ENCODE data around the gene GJB1.
A peak's percentile ranks its signal among the peaks of the same experiment; 100 is the strongest.

The GJB1 gene

DNA sequence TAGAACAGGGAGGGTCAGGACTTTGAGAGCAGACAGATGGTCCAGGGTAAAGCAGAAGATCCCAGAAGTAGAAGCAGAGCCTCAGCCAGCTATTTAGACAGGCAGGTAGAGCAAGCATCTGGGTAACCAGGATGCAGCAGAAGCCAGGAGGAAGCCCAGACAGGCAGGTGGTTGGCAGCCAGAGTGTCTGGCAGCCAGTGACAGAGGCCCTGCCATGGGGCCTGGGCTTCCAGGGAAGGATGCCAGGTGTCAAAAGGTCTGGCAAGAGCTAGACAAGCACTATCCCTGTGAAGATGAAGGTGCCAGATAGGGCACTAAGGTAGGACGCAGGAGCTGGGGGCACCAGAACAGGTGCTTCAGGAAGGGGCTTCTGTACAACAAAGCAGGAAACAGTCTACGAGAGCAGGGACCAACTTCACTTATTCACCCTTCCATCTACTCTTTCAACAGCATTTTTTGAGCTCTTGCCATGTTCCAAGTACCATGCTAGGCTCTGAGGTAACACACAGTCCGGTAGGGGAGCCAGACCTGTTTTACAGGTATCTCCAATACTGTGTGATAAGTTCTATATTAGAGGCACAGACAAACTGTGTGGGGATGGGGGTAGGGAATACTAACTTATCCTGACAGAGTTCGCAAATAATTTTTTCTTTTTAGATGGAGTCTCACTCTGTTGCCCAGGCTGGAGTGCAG is 38.1 kb upstream of the GJB1 start:
- no peak for DNase-seq (ENCODE audit: low read depth)
- no peak for TF ChIP-seq MYC (IDR thresholded peaks at IDR 0.05; ENCODE audit: low read depth, low read length)
- no peak for TF ChIP-seq POLR2A (IDR thresholded peaks at IDR 0.05; ENCODE audit: extremely low read depth, insufficient read length)
- TF ChIP-seq, protein P1, sequence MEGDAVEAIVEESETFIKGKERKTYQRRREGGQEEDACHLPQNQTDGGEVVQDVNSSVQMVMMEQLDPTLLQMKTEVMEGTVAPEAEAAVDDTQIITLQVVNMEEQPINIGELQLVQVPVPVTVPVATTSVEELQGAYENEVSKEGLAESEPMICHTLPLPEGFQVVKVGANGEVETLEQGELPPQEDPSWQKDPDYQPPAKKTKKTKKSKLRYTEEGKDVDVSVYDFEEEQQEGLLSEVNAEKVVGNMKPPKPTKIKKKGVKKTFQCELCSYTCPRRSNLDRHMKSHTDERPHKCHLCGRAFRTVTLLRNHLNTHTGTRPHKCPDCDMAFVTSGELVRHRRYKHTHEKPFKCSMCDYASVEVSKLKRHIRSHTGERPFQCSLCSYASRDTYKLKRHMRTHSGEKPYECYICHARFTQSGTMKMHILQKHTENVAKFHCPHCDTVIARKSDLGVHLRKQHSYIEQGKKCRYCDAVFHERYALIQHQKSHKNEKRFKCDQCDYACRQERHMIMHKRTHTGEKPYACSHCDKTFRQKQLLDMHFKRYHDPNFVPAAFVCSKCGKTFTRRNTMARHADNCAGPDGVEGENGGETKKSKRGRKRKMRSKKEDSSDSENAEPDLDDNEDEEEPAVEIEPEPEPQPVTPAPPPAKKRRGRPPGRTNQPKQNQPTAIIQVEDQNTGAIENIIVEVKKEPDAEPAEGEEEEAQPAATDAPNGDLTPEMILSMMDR (IDR thresholded peaks at IDR 0.05; ENCODE audit: low read depth, low read length) = no peak
- TF ChIP-seq, protein P2, sequence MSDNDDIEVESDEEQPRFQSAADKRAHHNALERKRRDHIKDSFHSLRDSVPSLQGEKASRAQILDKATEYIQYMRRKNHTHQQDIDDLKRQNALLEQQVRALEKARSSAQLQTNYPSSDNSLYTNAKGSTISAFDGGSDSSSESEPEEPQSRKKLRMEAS (IDR thresholded peaks at IDR 0.05; ENCODE audit: low read depth, low read length) = no peak
- H3K4me3 ChIP-seq (ENCODE audit: low read depth, low read length) = no peak overlapping the region

DNA sequence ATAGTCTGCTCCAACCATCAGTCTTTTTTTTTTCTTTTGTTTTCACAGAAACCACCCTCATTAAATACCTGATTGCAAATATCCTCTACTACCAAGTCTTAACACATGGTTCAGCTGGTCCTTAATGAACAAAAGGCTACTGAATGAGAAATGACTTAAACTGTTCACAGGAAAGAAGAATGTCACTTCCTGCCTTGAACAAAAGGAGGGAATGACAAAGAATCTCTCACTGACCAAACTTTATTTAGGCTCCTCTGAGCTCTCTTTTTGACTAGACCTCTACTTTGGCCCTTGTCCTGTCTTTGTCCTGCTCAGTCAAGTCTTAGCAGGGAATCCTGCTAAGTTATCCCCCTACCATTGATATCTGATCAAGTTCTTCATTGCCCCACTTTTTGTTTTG is 31.8 kb upstream of the GJB1 start:
- no peak overlapping the region for H3K4me3 ChIP-seq (ENCODE audit: low read depth, low read length)
- no peak for DNase-seq (ENCODE audit: low read depth)
- TF ChIP-seq, protein P1 (IDR thresholded peaks at IDR 0.05; ENCODE audit: low read depth, low read length) = no peak
- TF ChIP-seq POLR2A (IDR thresholded peaks at IDR 0.05; ENCODE audit: extremely low read depth, insufficient read length) (no peak), MYC (IDR thresholded peaks at IDR 0.05; ENCODE audit: low read depth, low read length) (no peak)
- TF ChIP-seq, protein P2 (IDR thresholded peaks at IDR 0.05; ENCODE audit: low read depth, low read length) = no peak

DNA sequence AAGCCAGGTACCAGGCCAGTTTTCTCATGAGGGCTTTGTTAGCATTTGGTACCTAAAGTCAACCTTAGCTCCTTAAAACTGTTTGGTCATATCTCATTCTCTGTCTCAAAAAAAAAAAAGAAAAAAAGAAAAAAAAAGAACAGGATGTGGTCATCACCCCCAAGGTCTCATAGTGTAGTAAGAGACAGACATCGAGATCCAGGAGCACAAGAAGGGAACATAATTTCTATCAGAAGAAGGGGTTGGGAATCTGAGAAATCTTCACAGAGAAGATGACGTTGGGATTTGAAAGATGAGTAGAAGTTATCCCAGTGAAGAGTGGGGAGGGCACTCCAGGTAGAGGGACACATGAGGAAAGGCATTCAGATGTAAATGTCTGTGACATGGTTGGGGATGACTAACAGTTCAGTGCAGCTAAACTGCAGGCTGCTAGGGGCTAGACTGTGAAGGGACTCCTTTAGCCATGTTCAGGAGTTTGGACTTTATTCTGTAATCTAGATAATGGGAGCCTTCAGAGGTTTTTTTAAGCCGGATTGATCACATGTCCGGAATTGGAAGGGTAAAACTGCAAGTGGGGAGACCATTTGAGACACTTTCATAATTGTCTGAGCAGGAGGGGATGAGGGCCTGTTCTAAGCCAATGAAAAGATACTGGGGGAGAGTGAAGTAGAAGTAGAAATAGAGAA is 26.9 kb upstream of the GJB1 start:
- H3K4me3 ChIP-seq (ENCODE audit: low read depth, low read length) = peak overlapping the region; percentile 87
- TF ChIP-seq, protein P1 (IDR thresholded peaks at IDR 0.05; ENCODE audit: low read depth, low read length) = no peak
- DNase-seq (ENCODE audit: low read depth) = peak; percentile 15

DNA sequence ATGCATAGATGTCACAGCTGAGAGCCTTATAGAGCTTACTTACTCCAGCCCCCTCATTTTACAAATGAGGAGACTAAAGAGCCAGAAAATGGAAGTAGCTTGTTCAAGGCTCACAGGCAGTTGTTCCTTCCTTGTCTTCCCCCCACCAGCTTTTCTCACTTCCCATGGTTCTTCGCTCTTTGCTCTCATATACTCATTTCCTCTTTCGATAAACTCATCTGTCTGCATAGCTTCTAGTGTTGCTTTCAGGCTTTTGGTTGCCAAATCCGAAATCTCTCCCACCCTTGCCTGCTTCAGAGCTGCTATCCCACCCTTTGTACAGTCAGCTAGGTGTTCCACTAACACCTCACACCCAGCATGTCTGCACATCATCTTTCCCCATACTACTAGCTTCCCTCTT is 25.0 kb upstream of the GJB1 start:
- DNase-seq (ENCODE audit: low read depth) = peak; percentile 79
- TF ChIP-seq, protein P1 (IDR thresholded peaks at IDR 0.05; ENCODE audit: low read depth, low read length) = no peak
- peak; percentile 19 for TF ChIP-seq POLR2A (IDR thresholded peaks at IDR 0.05; ENCODE audit: extremely low read depth, insufficient read length)
- no peak for TF ChIP-seq MYC (IDR thresholded peaks at IDR 0.05; ENCODE audit: low read depth, low read length)
- TF ChIP-seq, protein P2 (IDR thresholded peaks at IDR 0.05; ENCODE audit: low read depth, low read length) = no peak
- H3K4me3 ChIP-seq (ENCODE audit: low read depth, low read length) = peak overlapping the region; percentile 87

DNA sequence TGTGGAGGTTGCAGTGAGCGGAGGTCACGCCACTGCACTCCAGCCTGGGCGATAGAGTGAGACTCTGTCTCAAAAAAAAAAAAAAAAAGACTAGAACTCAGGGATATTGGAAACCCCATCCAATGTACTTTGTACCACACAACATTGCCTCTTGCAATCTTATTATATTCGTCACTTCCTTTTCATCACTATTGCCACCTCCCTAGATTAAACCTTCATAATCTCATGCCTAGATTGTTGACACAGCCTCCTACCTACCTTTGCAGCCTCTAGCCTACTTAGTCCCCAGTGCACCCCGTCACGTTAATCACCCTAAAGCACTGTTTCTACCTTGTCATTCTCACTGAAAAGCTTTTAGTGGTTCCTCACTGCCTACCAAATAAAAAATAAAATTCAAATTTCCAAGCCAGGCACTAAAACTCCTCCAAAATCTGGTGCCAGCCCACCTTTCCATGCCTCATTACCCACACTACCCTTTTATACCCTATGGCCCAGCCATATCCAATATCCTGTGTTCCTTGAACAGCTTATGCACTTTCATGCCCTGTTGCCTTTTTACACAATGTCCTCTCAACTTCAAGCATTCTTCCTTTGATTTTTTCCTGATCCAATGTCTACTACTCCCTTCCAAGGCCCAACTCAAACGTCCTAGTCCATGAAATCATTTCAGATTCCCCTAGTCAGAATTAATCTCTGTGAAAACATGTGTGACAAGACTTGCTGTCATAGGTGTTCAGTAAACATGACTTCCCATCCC is 23.6 kb upstream of the GJB1 start:
- TF ChIP-seq, protein P1 (IDR thresholded peaks at IDR 0.05; ENCODE audit: low read depth, low read length) = no peak
- no peak for TF ChIP-seq MYC (IDR thresholded peaks at IDR 0.05; ENCODE audit: low read depth, low read length)
- TF ChIP-seq POLR2A (IDR thresholded peaks at IDR 0.05; ENCODE audit: extremely low read depth, insufficient read length) = no peak
- TF ChIP-seq, protein P2 (IDR thresholded peaks at IDR 0.05; ENCODE audit: low read depth, low read length) = no peak
- no peak overlapping the region for H3K4me3 ChIP-seq (ENCODE audit: low read depth, low read length)
- no peak for DNase-seq (ENCODE audit: low read depth)
